Stimulated activated CD4-positive, alpha-beta T cell treated with anti-CD3 and anti-CD28 coated beads, Interleukin-1b, Interleukin-23, amount 100 ng/mL, for 48 hours (primary cell): Measurements from ENCODE around the gene OSGIN1.
"Not testable (repeated sequence)": the region's sequence is repeated elsewhere in the genome, so short reads cannot be mapped to it uniquely, and the experiment has no call there.

Source experiments
- DNase-seq: peaks from one replicate; pipeline ENCODE4 v3.0.0-alpha.2; 2020

OSGIN1 gene

DNA sequence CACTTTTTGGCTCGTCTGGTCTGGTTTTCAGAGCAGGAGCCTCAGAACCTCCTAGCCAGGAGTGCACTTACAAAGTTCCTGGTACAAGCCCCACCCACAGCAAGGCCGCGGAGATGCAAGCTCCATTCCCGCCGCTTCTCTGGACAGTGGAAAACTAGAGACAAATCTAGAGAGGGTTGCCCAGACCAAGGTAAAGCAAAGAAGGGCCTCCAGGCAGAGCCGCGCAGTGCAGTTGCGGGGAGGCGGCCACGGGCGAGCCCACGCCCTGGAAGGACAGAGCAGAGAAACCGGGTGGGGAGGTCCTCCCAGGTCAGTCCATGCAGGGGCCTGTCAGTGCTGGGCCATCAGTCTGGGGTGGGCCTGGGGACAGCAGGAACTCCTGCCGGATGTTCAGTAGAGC lies 11.0 kb upstream of the OSGIN1 start:
- no peak for DNase-seq

DNA sequence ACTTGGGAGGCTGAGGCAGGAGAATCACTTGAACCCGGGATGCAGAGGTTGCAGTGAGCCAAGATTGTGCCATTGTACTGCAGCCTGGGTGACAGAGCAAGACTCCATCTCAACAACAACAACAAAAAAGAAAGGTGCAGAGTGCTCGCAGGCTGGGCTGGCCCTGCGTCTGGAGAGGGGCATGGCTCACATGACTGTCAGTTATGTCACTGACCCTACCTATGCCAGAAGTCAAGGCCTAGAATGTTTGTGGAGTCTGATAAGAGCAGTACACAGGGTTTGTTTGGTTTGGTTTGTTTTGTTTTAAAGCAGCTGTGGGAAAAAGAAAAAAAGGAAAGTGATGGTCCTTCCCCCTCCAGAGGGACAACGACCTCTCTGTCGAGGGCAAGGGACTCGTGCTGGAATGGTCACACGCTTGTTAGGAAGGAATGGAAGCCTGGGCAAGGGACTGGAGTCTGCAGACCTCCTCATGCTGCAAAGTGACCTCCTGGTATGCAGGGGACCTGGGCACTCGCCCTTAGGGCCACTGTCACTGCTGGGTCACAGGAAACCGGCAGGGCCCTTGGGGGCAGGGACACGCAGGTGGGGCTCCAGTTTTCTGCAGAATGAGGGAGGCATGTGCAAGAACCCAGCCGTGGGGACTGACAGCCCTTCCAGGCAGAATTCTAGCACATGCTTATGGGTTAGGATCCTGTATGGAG lies 10.1 kb upstream of the OSGIN1 start:
- no peak for DNase-seq

DNA sequence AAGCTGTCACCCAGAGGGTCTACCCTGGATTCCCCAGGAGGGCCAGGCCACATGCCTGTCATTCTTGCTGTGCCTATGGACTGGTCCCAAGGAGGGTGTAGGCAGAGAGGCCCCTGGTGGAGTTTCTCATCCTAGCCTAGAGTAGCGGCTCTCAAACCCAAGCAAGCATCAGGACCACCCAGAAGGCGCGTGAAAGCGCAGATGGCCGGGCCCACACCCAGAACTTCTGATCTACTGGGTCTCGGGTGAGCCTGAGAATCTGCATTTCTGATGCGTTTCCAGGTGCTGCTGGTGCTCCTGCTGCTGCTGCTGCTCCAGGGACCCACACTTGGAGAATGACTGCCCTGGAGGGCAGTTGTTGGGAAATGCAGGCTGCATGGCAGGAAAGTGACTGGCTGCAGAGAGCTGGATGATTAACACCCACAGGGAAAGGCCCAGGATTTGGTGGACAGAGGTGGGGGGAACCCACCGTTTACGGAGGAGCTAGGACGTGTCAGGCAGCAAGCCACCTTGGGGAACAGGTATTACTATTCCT lies 9.5 kb upstream of the OSGIN1 start:
- DNase-seq = no peak

DNA sequence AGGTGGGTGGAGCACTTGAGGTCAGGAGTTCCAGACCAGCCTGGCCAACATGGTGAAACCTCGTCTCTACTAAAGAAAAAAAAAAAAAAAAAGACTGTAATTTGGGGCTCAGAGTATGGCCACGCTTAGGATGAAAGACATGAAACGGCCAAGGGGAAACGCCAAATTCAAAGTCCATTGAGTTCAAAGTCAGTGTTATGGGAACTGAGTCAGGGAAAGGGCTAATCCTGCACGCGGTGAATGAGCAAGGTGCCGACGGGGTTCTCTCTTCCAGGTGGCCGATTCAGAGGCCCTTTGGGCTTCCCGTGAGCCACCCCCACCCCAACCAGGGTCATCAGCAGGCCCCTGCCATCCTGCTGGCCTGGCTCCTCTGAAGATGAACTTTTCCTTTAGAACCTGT lies 7.5 kb upstream of the OSGIN1 start:
- DNase-seq = no peak

DNA sequence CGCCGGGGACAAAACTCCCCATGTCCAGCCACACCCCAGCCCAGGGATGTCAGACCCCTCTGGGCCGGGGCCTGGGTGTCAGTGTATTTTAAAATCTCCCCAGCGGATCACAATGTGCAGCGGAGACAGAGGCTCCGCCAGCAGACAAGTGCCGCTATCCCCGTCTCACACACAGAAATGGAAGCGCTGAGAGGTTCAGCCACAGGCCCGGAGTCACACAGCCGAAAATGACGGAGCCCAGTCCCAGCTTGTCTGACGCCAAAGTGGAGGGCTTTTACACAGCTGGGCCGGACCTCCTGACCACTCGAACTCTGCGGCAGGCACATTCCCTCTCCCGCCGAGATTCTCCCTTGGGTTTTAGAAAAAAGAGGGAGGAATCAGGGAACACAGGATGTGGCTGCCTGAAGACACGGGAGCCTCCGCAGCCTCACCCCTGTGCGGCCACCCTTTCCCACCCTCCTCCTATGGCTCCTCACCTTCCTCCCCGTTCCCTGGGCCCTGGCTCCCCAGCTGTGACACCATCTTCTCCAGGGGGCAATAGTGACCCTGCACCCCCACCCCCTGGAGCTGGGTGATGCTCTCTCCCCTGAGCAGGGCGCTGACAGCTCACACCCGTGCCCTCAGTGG lies 6.8 kb upstream of the OSGIN1 start:
- DNase-seq = no peak

DNA sequence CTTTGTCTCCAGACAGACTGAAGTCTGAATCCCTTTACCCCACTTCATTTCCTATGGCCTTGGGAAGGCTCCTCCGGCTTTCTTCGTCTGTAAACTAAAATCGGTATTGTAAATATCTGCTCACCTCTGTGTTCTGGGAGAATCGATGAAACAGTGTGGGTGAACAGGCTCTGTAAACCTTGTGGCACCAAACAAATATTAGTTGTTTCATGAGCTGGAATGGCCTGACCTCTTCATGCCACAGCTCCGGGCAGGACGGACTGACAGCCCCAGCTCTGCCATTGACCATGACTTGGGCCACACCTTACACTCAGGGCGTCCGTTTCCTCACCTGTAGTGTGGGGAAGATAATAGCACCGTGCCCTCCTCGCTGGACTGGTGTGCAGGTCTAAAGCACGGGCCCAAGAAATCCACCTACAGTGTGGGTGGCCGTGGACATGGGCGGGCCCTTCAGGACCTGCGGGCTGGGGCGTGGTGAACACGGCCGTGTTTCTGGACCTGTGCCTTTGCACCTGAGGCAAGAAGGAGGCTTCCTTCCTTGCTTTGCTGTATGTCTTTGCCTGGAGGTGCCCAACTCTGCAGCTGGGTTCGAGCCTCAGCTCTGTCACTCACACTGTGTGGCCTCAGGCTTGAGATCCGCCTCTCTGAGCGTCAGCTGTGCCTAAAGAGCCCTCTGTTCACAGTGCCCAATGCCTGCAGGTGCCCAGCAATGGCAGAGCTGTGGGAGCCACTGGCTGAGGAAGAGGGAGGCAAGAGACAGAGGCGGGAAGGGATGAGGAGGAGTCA lies 6.1 kb upstream of the OSGIN1 start:
- DNase-seq = no peak

DNA sequence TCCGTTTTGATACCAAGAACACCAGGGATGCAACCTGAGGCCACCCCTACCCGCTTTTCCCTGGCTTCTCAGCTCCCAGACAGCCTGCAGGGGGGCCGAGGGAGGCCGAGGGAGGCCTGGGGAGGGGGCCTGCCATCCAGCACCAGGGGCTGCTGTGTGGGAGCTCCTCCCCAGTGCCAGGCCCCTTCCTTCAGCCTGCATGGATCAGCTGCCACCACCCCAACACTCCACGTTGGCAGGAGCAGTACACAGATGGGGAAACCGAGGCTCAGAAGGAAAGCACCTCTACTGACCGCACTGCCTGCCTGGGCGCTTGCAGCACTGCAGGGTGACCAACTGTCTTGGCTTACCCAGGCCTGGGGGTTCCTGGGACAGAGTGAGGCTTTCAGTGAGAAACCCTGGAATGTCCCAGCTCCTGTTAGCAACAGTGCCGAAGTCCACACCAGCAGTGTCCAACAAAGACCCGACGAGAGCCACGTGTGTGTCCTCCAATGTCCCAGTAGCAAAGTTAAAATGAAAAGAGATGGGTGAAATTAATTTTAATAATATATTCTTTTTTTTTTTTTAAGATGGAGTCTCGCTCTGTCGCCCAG lies 5.3 kb upstream of the OSGIN1 start:
- DNase-seq = no peak

DNA sequence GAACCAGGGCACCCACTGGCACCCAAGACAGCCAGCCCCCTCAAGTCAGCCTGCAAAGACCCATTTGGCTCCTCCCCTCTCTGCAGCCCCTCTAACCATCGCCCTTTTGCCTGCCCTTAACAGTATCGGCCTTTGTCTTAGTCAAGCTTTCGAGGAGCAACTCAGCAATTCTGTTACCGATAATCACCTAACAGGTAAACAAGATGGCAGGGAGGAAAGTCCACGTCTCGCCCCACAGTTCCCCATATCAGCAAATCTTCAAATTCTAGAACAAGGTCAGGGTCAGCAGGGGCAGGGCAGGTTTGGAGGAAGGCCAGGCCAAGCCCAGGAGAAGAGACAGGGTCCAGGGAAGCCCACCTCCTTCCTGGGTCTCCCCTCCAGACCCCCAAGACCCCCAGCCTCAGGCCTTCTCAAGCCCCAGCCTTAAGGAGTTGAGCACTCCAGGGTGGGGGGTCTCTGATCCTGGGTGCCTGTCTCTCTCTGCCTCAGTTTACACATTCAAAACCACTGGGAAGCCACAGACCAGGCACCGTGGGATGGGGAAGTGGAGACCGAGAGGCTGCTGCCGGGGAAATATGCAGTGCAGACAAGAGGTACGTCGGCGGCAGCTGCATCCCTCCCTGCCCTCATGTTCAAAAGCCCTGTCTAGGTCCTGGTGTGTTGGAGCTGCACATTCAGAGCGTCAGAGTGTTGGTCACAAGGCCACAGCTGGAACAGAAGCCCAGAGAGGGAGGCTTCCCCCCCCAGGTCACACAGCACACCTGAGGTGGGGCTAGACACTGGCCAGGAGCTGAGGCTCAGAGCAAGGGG lies 3.9 kb upstream of the OSGIN1 start:
- no peak for DNase-seq

DNA sequence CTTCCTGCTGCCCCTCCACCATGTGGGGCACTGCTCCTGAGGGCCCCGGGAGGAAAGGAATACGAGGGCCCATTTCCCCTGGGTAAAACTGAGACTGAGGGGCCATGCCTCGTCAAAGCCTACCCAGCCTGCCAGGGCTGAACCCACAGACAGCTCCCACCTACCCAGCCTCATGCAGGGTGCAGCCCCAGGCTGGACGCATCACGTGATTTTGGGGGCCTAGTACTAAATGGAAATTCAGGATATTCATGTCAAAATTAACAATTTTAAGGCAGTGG lies 3.4 kb upstream of the OSGIN1 start:
- DNase-seq = no peak

DNA sequence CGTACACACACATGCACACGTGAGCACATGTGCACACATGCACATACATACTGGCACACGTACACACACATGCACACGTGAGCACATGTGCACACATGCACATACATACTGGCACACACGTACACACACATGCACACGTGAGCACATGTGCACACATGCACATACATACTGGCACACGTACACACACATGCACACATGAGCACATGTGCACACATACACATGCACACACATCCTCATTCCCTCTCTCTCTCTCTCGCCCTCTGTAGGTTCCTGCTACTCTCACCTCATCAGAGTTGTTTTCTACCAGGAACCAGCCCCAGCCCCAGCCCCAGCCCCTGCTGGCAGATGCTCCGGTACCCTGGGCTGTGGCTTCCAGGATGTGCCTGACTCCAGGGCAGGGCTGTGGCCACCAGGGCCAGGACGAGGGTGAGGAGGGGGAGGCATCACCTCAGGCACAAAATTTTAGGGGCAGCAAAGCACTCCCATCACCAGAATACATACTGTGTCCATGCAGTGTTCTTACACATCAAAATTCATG lies 2.1 kb upstream of the OSGIN1 start:
- not testable (repeated sequence) for DNase-seq

DNA sequence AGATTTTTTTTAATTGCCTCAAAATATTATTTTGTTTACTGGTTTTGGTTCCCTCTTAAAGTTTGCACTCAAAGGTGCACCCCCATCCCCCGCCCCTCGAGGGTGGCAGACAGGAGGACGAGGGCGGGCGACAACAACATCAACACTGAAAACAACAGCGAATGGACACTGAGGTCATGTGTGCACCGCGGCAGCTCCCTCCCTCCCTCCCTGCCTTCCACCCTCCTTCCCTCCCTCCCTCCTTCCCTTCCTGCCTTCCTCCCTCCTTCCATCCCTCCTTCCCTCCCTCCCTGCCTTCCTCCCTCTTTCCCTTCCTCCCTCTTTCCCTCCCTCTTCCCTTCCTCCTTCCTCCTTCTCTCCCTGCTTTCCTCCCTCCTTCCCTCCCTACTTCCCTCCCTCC lies 1.5 kb upstream of the OSGIN1 start:
- DNase-seq = no peak

DNA sequence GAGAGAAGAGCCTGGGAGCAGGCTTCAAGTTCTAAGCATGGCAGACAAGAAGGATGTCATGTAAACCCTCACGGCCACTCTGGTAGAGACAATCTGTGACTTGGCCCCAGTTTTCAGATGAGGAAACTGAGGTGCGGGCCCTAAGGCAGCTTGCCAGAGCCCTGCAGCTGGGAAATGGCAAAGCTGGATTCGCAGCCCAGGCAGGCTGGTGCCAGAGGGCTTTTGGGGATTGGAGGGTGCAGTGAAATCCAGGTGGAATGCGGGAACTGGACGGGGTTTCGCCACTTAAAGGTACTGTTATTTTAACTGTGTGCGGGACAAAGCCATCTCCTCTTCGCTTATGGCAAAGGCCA lies 477 bp upstream of the OSGIN1 start:
- no peak for DNase-seq

DNA sequence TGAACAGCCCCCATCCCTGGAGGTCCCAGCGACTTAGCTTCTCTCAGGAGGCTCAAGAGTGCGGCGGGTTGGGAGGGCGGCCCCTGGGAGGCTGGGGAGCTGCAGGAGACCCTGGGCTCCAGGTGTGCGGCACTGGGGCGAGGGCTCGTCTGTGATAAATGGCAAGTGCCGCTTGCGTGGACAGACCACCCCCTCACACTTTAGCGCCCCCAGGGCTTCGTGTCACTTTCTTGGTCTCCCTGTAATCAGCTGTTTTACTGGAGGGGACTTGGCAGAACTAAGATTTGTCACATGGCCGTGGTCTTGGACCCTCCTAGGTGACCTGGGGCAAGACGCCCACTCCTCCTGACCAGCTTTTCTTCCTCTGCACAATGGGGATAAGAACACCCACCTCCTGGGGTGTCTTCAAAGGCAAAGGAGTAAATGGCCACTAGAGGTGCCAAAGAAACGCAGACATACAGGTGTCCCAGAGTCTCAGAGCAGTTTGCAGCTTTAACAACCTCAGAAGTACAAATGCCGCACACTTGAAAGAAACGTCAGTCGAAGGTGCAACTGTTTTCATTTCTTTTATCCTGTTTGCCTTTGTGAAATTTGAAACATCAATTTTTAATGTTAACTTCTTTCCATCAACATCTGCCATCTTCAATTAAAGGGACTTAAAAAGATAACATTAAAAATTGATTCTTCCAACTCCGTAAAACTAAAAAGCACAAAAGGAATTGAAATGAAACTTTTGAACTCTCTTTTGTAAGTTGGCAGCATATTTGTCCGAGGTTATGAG lies 946 bp downstream of the OSGIN1 start:
- DNase-seq = no peak

DNA sequence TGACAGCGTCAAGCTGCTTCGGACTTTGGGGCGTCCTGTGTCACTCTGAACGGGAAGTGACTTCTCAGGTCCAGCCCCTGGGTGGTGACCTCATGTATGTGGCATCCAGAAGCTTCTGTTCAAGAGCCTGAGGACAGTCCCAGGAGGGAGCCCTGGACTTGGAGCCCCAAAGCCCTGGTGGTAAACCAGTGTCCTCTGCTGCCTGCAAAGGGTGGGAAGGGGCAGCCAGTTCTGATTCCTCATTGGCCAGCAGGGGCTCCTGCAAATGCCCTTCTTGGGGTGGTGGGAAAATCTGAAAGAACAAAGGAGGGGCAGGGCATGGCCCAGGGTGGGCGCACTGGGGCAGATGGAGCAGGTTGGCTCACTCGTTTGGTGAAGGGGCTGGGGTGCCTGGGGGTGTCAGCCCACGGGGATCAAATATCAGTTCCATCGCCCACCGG lies 1.6 kb downstream of the OSGIN1 start:
- DNase-seq = no peak

DNA sequence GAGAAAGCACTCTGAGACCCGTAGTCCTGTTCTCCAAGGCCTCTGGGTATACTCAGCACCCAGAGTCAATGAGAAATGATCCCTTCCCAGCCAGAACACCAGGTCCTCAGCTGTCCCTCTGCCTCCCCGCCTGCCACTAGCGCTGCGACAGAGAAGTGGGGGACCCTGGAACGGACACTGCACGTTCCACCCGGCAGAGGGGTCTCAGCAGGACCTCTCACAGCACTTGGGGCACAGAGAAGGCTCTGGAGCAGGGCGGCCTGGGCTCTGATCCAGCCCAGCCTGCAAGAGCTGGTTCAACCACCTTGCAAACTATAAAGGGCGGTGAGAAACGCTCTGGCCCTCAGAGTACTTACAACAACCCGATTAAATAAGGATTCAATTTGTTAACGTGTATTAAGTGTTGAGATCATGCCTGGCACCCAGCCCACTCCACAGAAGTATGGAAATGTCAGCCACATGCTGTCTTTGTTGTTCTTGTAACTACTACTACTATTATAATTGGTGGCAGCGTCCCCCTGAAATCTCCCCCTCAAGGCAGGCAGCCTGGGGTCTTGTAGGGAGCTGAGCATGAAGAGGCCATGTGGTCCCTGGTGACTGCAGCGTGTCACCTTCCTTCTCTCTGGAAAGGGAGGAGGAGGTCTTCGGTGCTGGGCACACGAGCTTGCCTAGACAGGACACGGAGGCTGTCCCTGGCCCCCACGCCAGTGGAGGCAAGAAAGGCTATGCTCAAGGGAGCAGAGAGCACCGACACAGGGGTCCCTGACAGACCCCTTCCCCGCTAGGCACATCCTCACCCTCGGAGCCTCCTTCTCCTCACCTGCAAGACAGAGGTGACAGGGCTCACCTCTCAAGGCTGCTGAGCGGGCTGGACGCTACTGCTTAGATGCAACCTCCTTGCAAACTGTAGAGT lies 2.4 kb downstream of the OSGIN1 start:
- no peak for DNase-seq

DNA sequence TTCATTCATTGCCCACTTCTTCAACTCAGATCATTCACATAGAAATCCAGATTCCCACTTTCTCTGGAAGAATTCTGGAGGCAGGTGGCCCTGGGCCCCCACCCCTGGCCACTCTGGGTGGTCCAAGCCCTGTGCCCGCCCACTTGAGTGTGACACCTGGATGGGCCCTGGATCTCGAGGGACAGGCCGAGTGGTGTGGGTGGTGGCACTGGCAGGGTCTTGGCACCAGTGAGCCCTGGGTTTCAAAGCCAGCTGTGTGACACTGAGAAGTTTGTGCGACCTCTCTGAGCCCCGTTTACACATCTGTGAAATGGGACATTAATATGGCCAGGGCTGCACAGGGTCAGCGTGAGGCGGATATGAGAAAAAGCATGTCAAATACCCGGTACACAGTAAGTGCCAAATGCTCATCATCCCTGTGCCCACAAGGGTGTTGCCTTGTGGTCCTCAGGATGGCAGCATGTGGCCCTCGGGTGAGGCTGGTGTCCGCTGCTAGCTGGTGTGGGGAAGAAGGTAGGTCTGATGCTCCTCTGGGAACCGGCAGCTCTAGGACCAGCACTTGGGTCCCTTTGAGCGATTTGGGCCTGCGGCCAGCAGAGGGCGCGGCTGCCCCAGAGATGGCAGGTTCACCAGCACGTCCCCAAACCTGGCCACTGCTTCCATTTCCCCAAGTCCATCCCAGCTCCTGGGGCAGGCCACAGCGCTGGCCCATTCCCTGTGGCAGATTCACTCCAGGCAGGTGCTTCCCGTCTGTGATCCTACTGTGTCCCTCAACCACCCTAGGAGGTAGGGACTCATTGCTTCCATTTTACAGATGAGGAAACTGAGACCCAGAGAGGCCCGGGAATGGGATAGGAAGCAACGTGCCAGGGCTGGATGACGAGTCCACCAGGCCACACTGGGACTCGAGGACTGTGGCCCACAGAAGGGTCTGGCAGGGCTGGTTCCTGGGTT lies 3.6 kb downstream of the OSGIN1 start:
- DNase-seq = peak; percentile 77

DNA sequence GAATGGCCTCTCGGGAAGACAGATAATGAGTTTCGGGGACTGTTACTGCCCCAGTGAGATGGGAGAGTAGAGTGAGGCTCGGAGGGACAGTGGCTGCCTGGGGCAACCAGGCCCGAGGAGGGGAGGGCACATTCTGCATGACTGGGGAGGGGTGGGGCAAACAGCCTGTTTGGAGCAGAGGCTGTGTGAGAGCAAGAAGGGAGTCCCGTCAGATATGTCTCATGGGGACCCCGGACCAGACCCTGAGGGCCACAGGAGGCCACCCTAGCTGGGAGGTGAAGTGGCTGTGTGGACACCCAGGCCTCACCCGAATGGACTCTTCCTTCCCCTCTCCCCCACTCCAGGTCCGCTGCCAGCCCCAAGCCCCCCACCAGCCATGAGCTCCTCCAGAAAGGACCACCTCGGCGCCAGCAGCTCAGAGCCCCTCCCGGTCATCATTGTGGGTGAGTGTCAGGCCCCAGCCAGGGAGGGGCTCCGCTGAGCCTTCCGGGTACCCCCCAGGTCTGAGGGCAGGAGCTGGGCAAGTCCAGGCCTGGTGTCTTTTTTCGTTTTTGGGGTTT lies 4.3 kb downstream of the OSGIN1 start:
- no peak for DNase-seq

DNA sequence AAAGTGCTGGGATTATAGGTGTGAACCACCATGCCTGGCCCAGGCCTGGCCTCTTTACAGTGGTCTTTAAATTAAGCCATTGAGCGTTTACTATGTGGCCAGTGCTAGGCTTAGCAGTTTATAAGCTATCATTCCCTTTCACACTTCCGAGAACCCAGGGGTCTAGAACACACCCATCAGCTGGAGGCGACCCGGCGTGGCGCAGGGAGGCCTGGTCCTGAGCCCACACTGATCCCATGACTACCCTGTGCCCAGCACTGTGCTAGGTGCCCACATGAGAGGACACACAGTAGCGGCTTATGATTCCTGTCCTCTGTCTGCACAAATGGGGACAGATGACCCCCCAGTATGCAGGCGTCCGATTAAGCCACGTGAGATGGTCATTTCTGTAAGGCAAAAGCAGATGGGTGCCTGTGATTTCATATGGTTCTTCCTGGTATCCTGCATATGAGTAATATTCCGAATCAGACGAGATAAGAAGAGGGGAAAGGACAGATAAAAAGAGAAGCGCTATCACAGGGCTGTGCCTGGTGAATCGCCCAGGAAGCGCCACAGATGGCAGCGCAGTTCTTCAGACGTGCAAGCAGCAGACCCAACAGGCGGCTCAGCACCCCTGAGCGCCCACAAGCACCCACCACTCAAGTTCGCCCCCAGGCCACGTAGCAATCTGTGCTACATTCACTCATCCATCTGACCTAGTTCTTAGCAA lies 5.3 kb downstream of the OSGIN1 start:
- DNase-seq = no peak
